Erythroblast (primary cell): Measurements from ENCODE around the gene ADM5.

Experiments
- GATA1 ChIP-seq: IDR thresholded peaks from 2 replicates; pipeline ENCODE4 v1.6.1; 2011; ENCODE audit warnings: low read depth, mild to moderate bottlenecking, control low read depth, low read length, moderate library complexity
- POLR2A ChIP-seq: IDR thresholded peaks from 2 replicates; pipeline ENCODE4 v1.6.1; 2011; ENCODE audit warnings: mild to moderate bottlenecking, low read length

DNA sequence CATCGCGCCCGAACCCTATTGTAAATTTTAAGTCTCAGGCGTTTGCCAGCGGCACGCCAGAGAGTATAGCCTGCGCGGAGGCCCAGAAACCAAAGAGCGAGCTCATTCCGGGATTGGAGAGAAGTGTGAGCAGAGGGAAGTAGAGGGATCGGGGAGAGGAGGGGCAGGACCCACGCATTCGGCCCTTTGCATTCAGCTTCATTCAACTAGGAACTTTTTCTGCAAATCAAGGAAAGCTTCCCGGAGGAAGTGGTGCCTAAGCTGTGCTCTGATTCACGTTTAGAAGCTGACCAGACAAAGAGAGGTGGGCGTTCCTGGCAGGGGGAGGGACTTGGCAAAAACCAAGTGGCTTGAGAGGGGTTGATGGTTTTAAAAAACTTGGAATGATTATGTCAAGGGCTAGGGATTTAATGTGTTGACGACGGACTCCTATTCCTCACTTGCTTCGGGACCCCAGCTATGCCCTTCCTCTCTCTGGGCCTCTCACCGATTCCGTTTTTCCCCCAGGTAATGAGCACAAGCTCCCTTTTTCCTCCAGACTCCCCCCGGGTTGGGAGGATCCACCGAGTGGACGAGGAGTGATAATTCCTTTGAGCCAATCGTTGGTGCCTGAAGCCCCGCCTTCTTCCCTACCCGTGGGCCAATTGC, 13.1 kb upstream of the ADM5 start:
- TF ChIP-seq POLR2A (no peak), GATA1 (no peak)
